Right lobe of liver (tissue), 4 donors: ENCODE measurements around the gene TGFBI.

Experiments
- CTCF ChIP-seq, 4 donors: fragments of 200-600 bp in 3 of 4; fragments of 450-650 bp in 1 of 4; IDR thresholded peaks; one replicate each; pipeline versions ENCODE4 v1.5.1 to v1.8.0; 2016 to 2022; ENCODE audit warnings: antibody characterized with exemption in 4 of 4, mild to moderate bottlenecking in 2 of 4
- POLR2A ChIP-seq: fragments of 450-650 bp; IDR thresholded peaks from one replicate; pipeline ENCODE4 v1.6.1; 2017; ENCODE audit warnings: antibody characterized with exemption, mild to moderate bottlenecking
- donor health status: DM: no; HTN: no; CAD: no.
- donor health status: DM: no; HTN: no; CAD: no.
- donor health status: DM: no; HTN: yes; CAD: no.

GRCh38 chr5:136058972-136059354, 30.2 kb downstream of the TGFBI start:
- TF ChIP-seq POLR2A (no peak), CTCF (IDR thresholded peaks at IDR 0.05) (no peak)
